Neuronal stem cell (in vitro differentiated cells): ENCODE results near the gene HAT1.

Source experiments
- DNase-seq: peaks from one replicate; pipeline ENCODE4 v3.0.0-alpha.2; 2013; ENCODE audit warnings: low spot score
- H2AFZ ChIP-seq: one replicate; pipeline ENCODE4 v1.6.1; 2013; ENCODE audit warnings: mild to moderate bottlenecking, low read length, inconsistent platforms
- H2AK5ac ChIP-seq: 2 replicates; pipeline ENCODE4 v1.6.1; 2013; ENCODE audit warnings: low read depth, mild to moderate bottlenecking, inconsistent platforms, low read length, moderate library complexity, mixed read lengths
- H2BK120ac ChIP-seq: 2 replicates; pipeline ENCODE4 v1.6.1; 2013; ENCODE audit warnings: low read depth, mild to moderate bottlenecking, inconsistent platforms, low read length, moderate library complexity, mixed read lengths
- H2BK12ac ChIP-seq: one replicate; pipeline ENCODE4 v1.6.1; 2013; ENCODE audit warnings: low read length, inconsistent platforms
- H2BK15ac ChIP-seq: 2 replicates; pipeline ENCODE4 v1.6.1; 2013; ENCODE audit warnings: mild to moderate bottlenecking, low read length, inconsistent platforms, mixed read lengths
- H2BK5ac ChIP-seq: one replicate; pipeline ENCODE4 v1.6.1; 2013; ENCODE audit warnings: inconsistent platforms, mild to moderate bottlenecking, low read length, moderate library complexity
- H3K14ac ChIP-seq: one replicate; pipeline ENCODE4 v1.6.1; 2013; ENCODE audit warnings: low read length, inconsistent platforms
- H3K18ac ChIP-seq: 2 replicates; pipeline ENCODE4 v1.6.1; 2013; ENCODE audit warnings: low read length, inconsistent platforms
- H3K23ac ChIP-seq: 2 replicates; pipeline ENCODE4 v1.6.1; 2013; ENCODE audit warnings: low read depth, mild to moderate bottlenecking, mixed read lengths, low read length, inconsistent platforms; ENCODE audit not compliant: poor library complexity
- H3K27ac ChIP-seq: replicated peaks from 3 replicates; pipeline ENCODE4 v1.5.1; 2013; ENCODE audit warnings: low read length, inconsistent platforms
- H3K27me3 ChIP-seq, 3 experiments: 2 replicates each; pipeline ENCODE4 v1.6.1; 2013; ENCODE audit warnings: low read length in 3 of 3, mild to moderate bottlenecking in 2 of 3, inconsistent platforms in 1 of 3, low read depth in 1 of 3, mixed read lengths in 1 of 3, moderate library complexity in 1 of 3; ENCODE audit not compliant: control insufficient read depth in 3 of 3, insufficient read depth in 3 of 3
- H3K36me3 ChIP-seq, 2 donors: replicated peaks in 1 of 2; 2 replicates each; pipeline ENCODE4 v1.6.1; 2013; ENCODE audit warnings: low read length in 2 of 2; ENCODE audit not compliant: control insufficient read depth in 2 of 2, insufficient read depth in 2 of 2
- H3K4ac ChIP-seq: 2 replicates; pipeline ENCODE4 v1.6.1; 2013; ENCODE audit warnings: inconsistent platforms, mild to moderate bottlenecking, low read length, moderate library complexity
- H3K4me1 ChIP-seq, 2 donors: 1 replicate in 1 of 2; 2 replicates in 1 of 2; pipeline ENCODE4 v1.6.1; 2013; ENCODE audit warnings: low read length in 2 of 2, low read depth in 1 of 2; ENCODE audit not compliant: control insufficient read depth in 2 of 2, insufficient read depth in 1 of 2
- H3K4me2 ChIP-seq: one replicate; pipeline ENCODE4 v1.6.1; 2013; ENCODE audit warnings: mild to moderate bottlenecking, low read length, inconsistent platforms; ENCODE audit not compliant: insufficient read depth, poor library complexity, severe bottlenecking
- H3K4me3 ChIP-seq, 2 donors: 2 replicates each; pipeline ENCODE4 v1.5.1; 2013; ENCODE audit warnings: low read length in 2 of 2, mild to moderate bottlenecking in 2 of 2, inconsistent platforms in 1 of 2, moderate library complexity in 1 of 2
- H3K79me1 ChIP-seq: one replicate; pipeline ENCODE4 v1.6.1; 2013; ENCODE audit warnings: low read depth, mild to moderate bottlenecking, inconsistent platforms, low read length, moderate library complexity
- H3K9ac ChIP-seq: one replicate; pipeline ENCODE4 v1.6.1; 2013; ENCODE audit warnings: mild to moderate bottlenecking, low read depth, low read length, inconsistent platforms; ENCODE audit not compliant: poor library complexity
- H3K9me3 ChIP-seq, 2 donors: replicated peaks in 1 of 2; 2 replicates each; pipeline versions ENCODE3 to v1.6.1; 2013; ENCODE audit warnings: low read length in 2 of 2, mild to moderate bottlenecking in 2 of 2, inconsistent platforms in 1 of 2, low read depth in 1 of 2, mixed read lengths in 1 of 2, moderate library complexity in 1 of 2; ENCODE audit not compliant: control insufficient read depth in 2 of 2, insufficient read depth in 1 of 2
- H4K8ac ChIP-seq: one replicate; pipeline ENCODE4 v1.6.1; 2013; ENCODE audit warnings: low read depth, mild to moderate bottlenecking, inconsistent platforms, low read length, moderate library complexity
- H4K91ac ChIP-seq: one replicate; pipeline ENCODE4 v1.6.1; 2013; ENCODE audit warnings: low read length, low read depth, mild to moderate bottlenecking, inconsistent platforms; ENCODE audit not compliant: poor library complexity
- WGBS, 2 donors: extraction: QIAGEN DNeasy Blood & Tissue Kit; methylation state at CpG; one replicate each; pipeline ENCODE4 v1.1.7; 2013; ENCODE audit warnings: missing lambda C conversion rate in 2 of 2, mixed read lengths in 1 of 2; ENCODE audit not compliant: insufficient read length in 2 of 2, insufficient replicate concordance in 1 of 2; ENCODE audit errors: extremely low coverage in 2 of 2; 5-methylcytosine and 5-hydroxymethylcytosine counted together

The HAT1 gene

GRCh38 chr2:172013396-172013795, 91.1 kb downstream of the HAT1 start:
- Histone ChIP-seq H2BK12ac (no peak overlapping the region), H3K9me3 (no peaks in the 10 kb centered on the region), H3K27ac (no peak overlapping the region), H2BK5ac (no peak overlapping the region), H3K9ac (no peak overlapping the region), H3K27me3 (no peaks in the 10 kb centered on the region), H3K4me2 (no peak overlapping the region), H2AK5ac (no peak overlapping the region), H2AFZ (peak overlapping the region; percentile 70), H3K4me3 (no peak overlapping the region), H3K14ac (no peak overlapping the region), H3K79me1 (peaks cover 2% of the 10 kb centered on the region), H4K91ac (no peak overlapping the region), H3K18ac (no peak overlapping the region), H3K23ac (no peak overlapping the region), H3K4ac (no peak overlapping the region), H4K8ac (no peak overlapping the region), H2BK15ac (no peak overlapping the region), H3K36me3 (no peaks in the 10 kb centered on the region), H3K4me1 (peaks cover 6 to 16% of the 10 kb centered on the region in 2 donors), H2BK120ac (no peak overlapping the region)
- WGBS, 2 donors, result 100% methylated on average over 1 of the region's 4 CpGs; no CpG with 5 or more reads in 1 of the 2 donors
- DNase-seq, result no peak

GRCh38 chr2:172021074-172021931, 99.0 kb downstream of the HAT1 start:
- Histone ChIP-seq H4K8ac (no peak overlapping the region), H2AK5ac (no peak overlapping the region), H2BK12ac (no peak overlapping the region), H3K79me1 (no peaks in the 10 kb centered on the region), H3K9ac (no peak overlapping the region), H3K4me3 (no peak overlapping the region), H4K91ac (no peak overlapping the region), H3K4me1 (peaks cover 2 to 4% of the 10 kb centered on the region in 2 donors), H2BK15ac (no peak overlapping the region), H3K4ac (no peak overlapping the region), H3K27ac (no peak overlapping the region), H2AFZ (peak overlapping the region; percentile 73), H3K4me2 (no peak overlapping the region), H3K14ac (no peak overlapping the region), H3K27me3 (no peaks in the 10 kb centered on the region), H2BK5ac (no peak overlapping the region), H2BK120ac (no peak overlapping the region), H3K36me3 (no peaks in the 10 kb centered on the region), H3K9me3 (no peaks in the 10 kb centered on the region), H3K23ac (no peak overlapping the region), H3K18ac (no peak overlapping the region)
- no peak for DNase-seq
- WGBS, 2 donors, result 100% methylated on average over 1 to 2 of the region's 8 CpGs

GRCh38 chr2:172021955-172022354, 99.7 kb downstream of the HAT1 start:
- Histone ChIP-seq H3K23ac (no peak overlapping the region), H3K18ac (no peak overlapping the region), H3K4me1 (peaks cover 2 to 4% of the 10 kb centered on the region in 2 donors), H2BK5ac (no peak overlapping the region), H3K9ac (no peak overlapping the region), H2BK12ac (no peak overlapping the region), H3K79me1 (no peaks in the 10 kb centered on the region), H2AK5ac (no peak overlapping the region), H3K9me3 (no peaks in the 10 kb centered on the region), H3K27ac (no peak overlapping the region), H2BK15ac (no peak overlapping the region), H3K4ac (no peak overlapping the region), H2BK120ac (no peak overlapping the region), H2AFZ (peak overlapping the region; percentile 73), H4K8ac (no peak overlapping the region), H3K4me3 (no peak overlapping the region), H3K36me3 (no peaks in the 10 kb centered on the region), H3K4me2 (no peak overlapping the region), H3K14ac (no peak overlapping the region), H3K27me3 (no peaks in the 10 kb centered on the region), H4K91ac (no peak overlapping the region)
- DNase-seq, result no peak
- WGBS, 2 donors, result no CpG with 5 or more reads among the region's 5 CpGs

- H4K91ac ChIP-seq, result no peak overlapping the region
- no peak overlapping the region for H2AFZ ChIP-seq
- H3K4me1 ChIP-seq, result peaks cover 6 to 8% of the 10 kb centered on the region in 2 donors
- H3K36me3 ChIP-seq, result no peaks in the 10 kb centered on the region
- no peak overlapping the region for H2BK5ac ChIP-seq
- no peak overlapping the region for H2AK5ac ChIP-seq
- DNase-seq, result no peak
- peaks cover 0 to under 1% of the 10 kb centered on the region in 2 donors for H3K9me3 ChIP-seq
- H3K18ac ChIP-seq, result no peak overlapping the region
- H3K14ac ChIP-seq, result no peak overlapping the region
- peak overlapping the region; percentile 65 for H3K27ac ChIP-seq
- no peak overlapping the region for H2BK12ac ChIP-seq
- H2BK120ac ChIP-seq, result no peak overlapping the region
- H4K8ac ChIP-seq, result no peak overlapping the region
- WGBS, 2 donors, result no CpG with 5 or more reads among the region's 4 CpGs
- no peaks in the 10 kb centered on the region for H3K27me3 ChIP-seq
- no peak overlapping the region for H3K4me2 ChIP-seq
- no peak overlapping the region for H2BK15ac ChIP-seq
- H3K23ac ChIP-seq, result no peak overlapping the region
- H3K9ac ChIP-seq, result no peak overlapping the region
- no peak overlapping the region for H3K4ac ChIP-seq
- H3K4me3 ChIP-seq, result no peak overlapping the region
- no peaks in the 10 kb centered on the region for H3K79me1 ChIP-seq
Observed at GRCh38 chr2:172031536-172031935, 109.3 kb downstream of the HAT1 start.
